A673 (cell line): ENCODE data around the gene KLHL34.

ENCODE experiments used
- CTCF ChIP-seq: fragments of 300-800, 200-600 bp; sonication (generic); conservative IDR thresholded peaks from 2 replicates; pipeline ENCODE4 v1.5.1; 2017; ENCODE audit warnings: low read depth, mild to moderate bottlenecking, antibody characterized with exemption, low read length, moderate library complexity, mixed read lengths
- EZH2 ChIP-seq: fragments of 200-600 bp; sonication (generic); IDR thresholded peaks from 2 replicates; pipeline ENCODE4 v1.6.1; 2017; ENCODE audit warnings: borderline replicate concordance, low read depth, mild to moderate bottlenecking, mixed read lengths, antibody characterized with exemption, low read length; ENCODE audit not compliant: poor library complexity, severe bottlenecking

GRCh38 chrX:21698272-21698671, 40.1 kb upstream of the KLHL34 start:
- TF ChIP-seq CTCF (no peak), EZH2 (no peak)
